Measurements from ENCODE around the gene OR2J1.

OR2J1 gene

GRCh38 chr6:29129326-29130012 lies 30.2 kb downstream of the OR2J1 start:
- no peaks in the 10 kb centered on the region for H3K9me3 ChIP-seq
- H3K27me3 ChIP-seq, result no peaks in the 10 kb centered on the region
- no peak for DNase-seq
- H3K4me3 ChIP-seq, result no peak overlapping the region
- H3K27ac ChIP-seq, result no peak overlapping the region
- TF ChIP-seq, protein P1, sequence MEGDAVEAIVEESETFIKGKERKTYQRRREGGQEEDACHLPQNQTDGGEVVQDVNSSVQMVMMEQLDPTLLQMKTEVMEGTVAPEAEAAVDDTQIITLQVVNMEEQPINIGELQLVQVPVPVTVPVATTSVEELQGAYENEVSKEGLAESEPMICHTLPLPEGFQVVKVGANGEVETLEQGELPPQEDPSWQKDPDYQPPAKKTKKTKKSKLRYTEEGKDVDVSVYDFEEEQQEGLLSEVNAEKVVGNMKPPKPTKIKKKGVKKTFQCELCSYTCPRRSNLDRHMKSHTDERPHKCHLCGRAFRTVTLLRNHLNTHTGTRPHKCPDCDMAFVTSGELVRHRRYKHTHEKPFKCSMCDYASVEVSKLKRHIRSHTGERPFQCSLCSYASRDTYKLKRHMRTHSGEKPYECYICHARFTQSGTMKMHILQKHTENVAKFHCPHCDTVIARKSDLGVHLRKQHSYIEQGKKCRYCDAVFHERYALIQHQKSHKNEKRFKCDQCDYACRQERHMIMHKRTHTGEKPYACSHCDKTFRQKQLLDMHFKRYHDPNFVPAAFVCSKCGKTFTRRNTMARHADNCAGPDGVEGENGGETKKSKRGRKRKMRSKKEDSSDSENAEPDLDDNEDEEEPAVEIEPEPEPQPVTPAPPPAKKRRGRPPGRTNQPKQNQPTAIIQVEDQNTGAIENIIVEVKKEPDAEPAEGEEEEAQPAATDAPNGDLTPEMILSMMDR (IDR thresholded peaks at IDR 0.05), result no peak
- intact Hi-C loops (cut with DNase I; ENCODE audit: low total_unique reads), result no loop called here
- no peaks in the 10 kb centered on the region for H3K4me1 ChIP-seq
- H3K36me3 ChIP-seq, result no peaks in the 10 kb centered on the region

GRCh38 chr6:29130644-29131043 lies 31.4 kb downstream of the OR2J1 start:
- no peaks in the 10 kb centered on the region for H3K27me3 ChIP-seq
- DNase-seq, result no peak
- TF ChIP-seq, protein P1 (IDR thresholded peaks at IDR 0.05), result no peak
- H3K27ac ChIP-seq, result no peak overlapping the region
- H3K9me3 ChIP-seq, result no peaks in the 10 kb centered on the region
- no peaks in the 10 kb centered on the region for H3K4me1 ChIP-seq
- H3K4me3 ChIP-seq, result no peak overlapping the region
- no peaks in the 10 kb centered on the region for H3K36me3 ChIP-seq
- intact Hi-C loops (cut with DNase I; ENCODE audit: low total_unique reads), result no loop called here

GRCh38 chr6:29131691-29132090 lies 32.4 kb downstream of the OR2J1 start:
- no peak overlapping the region for H3K27ac ChIP-seq
- H3K4me3 ChIP-seq, result no peak overlapping the region
- intact Hi-C loops (cut with DNase I; ENCODE audit: low total_unique reads), result no loop called here
- no peaks in the 10 kb centered on the region for H3K36me3 ChIP-seq
- H3K27me3 ChIP-seq, result no peaks in the 10 kb centered on the region
- no peaks in the 10 kb centered on the region for H3K4me1 ChIP-seq
- TF ChIP-seq, protein P1 (IDR thresholded peaks at IDR 0.05), result no peak
- DNase-seq, result no peak
- H3K9me3 ChIP-seq, result no peaks in the 10 kb centered on the region

DNA sequence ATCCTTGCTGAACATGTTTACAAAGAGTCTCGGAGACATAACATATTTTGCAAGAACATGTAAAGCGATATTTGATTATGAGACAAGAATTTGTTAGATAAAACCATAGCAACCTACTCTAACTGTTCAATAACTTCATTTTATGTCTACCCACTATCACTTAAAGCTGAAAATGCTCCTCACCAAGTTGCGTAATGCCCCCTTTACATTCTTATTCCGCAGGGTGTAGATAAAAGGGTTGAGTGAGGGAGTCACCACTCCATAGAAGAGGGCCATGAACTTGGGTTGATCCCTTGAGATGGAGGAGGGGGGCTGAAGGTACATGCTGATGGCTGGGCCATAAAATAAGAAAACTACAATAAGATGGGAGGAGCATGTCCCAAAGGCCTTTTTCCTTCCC lies 38.4 kb downstream of the OR2J1 start:
- Histone ChIP-seq H3K9me3 (no peaks in the 10 kb centered on the region), H3K27me3 (no peaks in the 10 kb centered on the region), H3K4me3 (no peak overlapping the region), H3K27ac (no peak overlapping the region), H3K36me3 (no peaks in the 10 kb centered on the region), H3K4me1 (no peaks in the 10 kb centered on the region)
- TF ChIP-seq, protein P1 (IDR thresholded peaks at IDR 0.05), result no peak
- intact Hi-C loops (cut with DNase I; ENCODE audit: low total_unique reads), result no loop called here
- DNase-seq, result no peak

DNA sequence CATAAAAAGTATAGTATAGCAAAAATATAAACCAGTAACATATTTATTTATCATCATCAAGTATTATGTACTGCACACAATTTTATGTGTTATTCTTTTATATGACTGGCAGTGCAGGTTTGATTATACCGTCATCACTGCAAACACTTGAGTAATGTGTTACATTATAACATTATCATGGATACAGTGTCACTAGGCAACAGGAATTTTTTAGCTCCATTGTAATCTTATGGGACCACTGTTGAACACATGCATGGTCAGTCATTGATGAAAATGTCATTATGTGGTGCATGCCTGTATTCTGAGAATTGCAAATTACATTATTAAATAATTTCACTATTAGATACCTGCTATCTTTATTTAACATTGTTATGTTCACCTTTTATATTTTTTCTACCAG lies 42.3 kb downstream of the OR2J1 start:
- no peaks in the 10 kb centered on the region for H3K27me3 ChIP-seq

More for the DNA sequence above, 42.3 kb downstream of the OR2J1 start:
- Histone ChIP-seq H3K4me1 (no peaks in the 10 kb centered on the region), H3K36me3 (no peaks in the 10 kb centered on the region), H3K9me3 (no peaks in the 10 kb centered on the region), H3K4me3 (no peak overlapping the region), H3K27ac (no peak overlapping the region)
- intact Hi-C loops (cut with DNase I; ENCODE audit: low total_unique reads), result no loop called here
- TF ChIP-seq, protein P1 (IDR thresholded peaks at IDR 0.05), result no peak
- DNase-seq, result no peak

Data from tibial artery (tissue), 4 donors.